Neutrophil (primary cell): Measurements from ENCODE around the gene CEP97.
"Not testable (repeated sequence)": the region's sequence is repeated elsewhere in the genome, so short reads cannot be mapped to it uniquely, and the experiment has no call there.

Source experiments
- H3K27ac ChIP-seq: fragments of 200-600 bp; sonication (generic); 2 replicates; pipeline ENCODE4 v1.5.1; 2016; ENCODE audit warnings: mild to moderate bottlenecking, moderate library complexity
- H3K27me3 ChIP-seq: fragments of 200-600 bp; sonication (generic); 2 replicates; pipeline ENCODE4 v1.6.0; 2016; ENCODE audit warnings: mild to moderate bottlenecking
- H3K36me3 ChIP-seq: fragments of 200-600 bp; sonication (generic); 2 replicates; pipeline ENCODE4 v1.5.1; 2017
- H3K4me1 ChIP-seq, 2 experiments: fragments of 200-600 bp in 1 of 2; sonication (generic) in 1 of 2; 1 replicate in 1 of 2; 2 replicates in 1 of 2; pipeline versions ENCODE4 v1.5.1 to v1.6.1; 2013 to 2016; ENCODE audit warnings: low read depth in 1 of 2, low read length in 1 of 2, mild to moderate bottlenecking in 1 of 2, moderate library complexity in 1 of 2; ENCODE audit not compliant: control insufficient read depth in 1 of 2, insufficient read depth in 1 of 2
- H3K4me3 ChIP-seq, 2 experiments: fragments of 200-600 bp in 1 of 2; sonication (generic) in 1 of 2; 1 replicate in 1 of 2; 2 replicates in 1 of 2; pipeline ENCODE4 v1.5.1; 2013 to 2016; ENCODE audit warnings: low read depth in 1 of 2, low read length in 1 of 2, mild to moderate bottlenecking in 1 of 2, moderate library complexity in 1 of 2
- H3K9me3 ChIP-seq: fragments of 200-600 bp; sonication (generic); 2 replicates; pipeline ENCODE4 v1.5.1; 2016
- CTCF ChIP-seq: fragments of 200-600 bp; sonication (generic); IDR thresholded peaks from 2 replicates; pipeline ENCODE4 v1.5.1; 2016; ENCODE audit warnings: antibody characterized with exemption

Gene CEP97

GRCh38 chr3:101725890-101726275 lies 1.5 kb downstream of the CEP97 start:
- peaks cover 56 to 57% of the 10 kb centered on the region in 2 experiments for H3K4me1 ChIP-seq
- H3K4me3 ChIP-seq = peak overlapping the region; percentile 77 to 92
- no peaks in the 10 kb centered on the region for H3K27me3 ChIP-seq
- no peak overlapping the region for H3K27ac ChIP-seq
- TF ChIP-seq CTCF = no peak
- no peaks in the 10 kb centered on the region for H3K36me3 ChIP-seq
- no peaks in the 10 kb centered on the region for H3K9me3 ChIP-seq

- no peaks in the 10 kb centered on the region for H3K27me3 ChIP-seq
- peak overlapping the region; percentile 77 for H3K27ac ChIP-seq
- H3K9me3 ChIP-seq = no peaks in the 10 kb centered on the region
- peaks cover 29% of the 10 kb centered on the region in 2 experiments for H3K4me1 ChIP-seq
- peaks cover 29% of the 10 kb centered on the region for H3K36me3 ChIP-seq
- TF ChIP-seq CTCF = peak; percentile 10
- H3K4me3 ChIP-seq = no peak overlapping the region
Measured at GRCh38 chr3:101729586-101729985, 5.2 kb downstream of the CEP97 start.

GRCh38 chr3:101730839-101731238 lies 6.4 kb downstream of the CEP97 start:
- Histone ChIP-seq H3K36me3 (peaks cover 41% of the 10 kb centered on the region), H3K9me3 (no peaks in the 10 kb centered on the region), H3K27me3 (no peaks in the 10 kb centered on the region), H3K27ac (no peak overlapping the region), H3K4me3 (no peak overlapping the region), H3K4me1 (peaks cover 20 to 27% of the 10 kb centered on the region in 2 experiments)
- TF ChIP-seq CTCF = no peak

GRCh38 chr3:101732240-101732641 lies 7.8 kb downstream of the CEP97 start:
- Histone ChIP-seq H3K9me3 (no peaks in the 10 kb centered on the region), H3K27ac (no peak overlapping the region), H3K4me1 (peaks cover 14 to 23% of the 10 kb centered on the region in 2 experiments), H3K27me3 (no peaks in the 10 kb centered on the region), H3K36me3 (peaks cover 49% of the 10 kb centered on the region), H3K4me3 (no peak overlapping the region)
- TF ChIP-seq CTCF = no peak

- H3K27me3 ChIP-seq = no peaks in the 10 kb centered on the region
- no peak overlapping the region for H3K4me3 ChIP-seq
- peak overlapping the region; percentile 52 for H3K27ac ChIP-seq
- no peaks in the 10 kb centered on the region for H3K9me3 ChIP-seq
- peaks cover 49% of the 10 kb centered on the region for H3K36me3 ChIP-seq
- peaks cover 0 to 3% of the 10 kb centered on the region in 2 experiments for H3K4me1 ChIP-seq
- no peak for TF ChIP-seq CTCF
Measured at GRCh38 chr3:101735833-101736232, 11.4 kb downstream of the CEP97 start.

- H3K4me1 ChIP-seq = not testable (repeated sequence)
Measured at GRCh38 chr3:101741914-101742313, 17.5 kb downstream of the CEP97 start.

More at GRCh38 chr3:101741914-101742313, 17.5 kb downstream of the CEP97 start:
- H3K9me3 ChIP-seq, H3K27ac ChIP-seq, H3K36me3 ChIP-seq, H3K27me3 ChIP-seq, H3K4me3 ChIP-seq: not testable (repeated sequence)
